ENCODE data around the gene DPY19L2.
A peak's percentile ranks its signal among the peaks of the same experiment; 100 is the strongest.
"Not testable (repeated sequence)": the region's sequence is repeated elsewhere in the genome, so short reads cannot be mapped to it uniquely, and the experiment has no call there.

The DPY19L2 gene

GRCh38 chr12:63668028-63668799 lies at the start of gene DPY19L2:
Gene DPY19L2, minus strand, starts transcription at chr12:63668493. Its CDS starts 100 bp downstream, at chr12:63668393.
- DNase-seq (ENCODE audit: low spot score), result peak; percentile 55

GRCh38 chr12:63716891-63717290 lies 48.6 kb upstream of the DPY19L2 start:
- DNase-seq (ENCODE audit: low spot score), result not testable (repeated sequence)

DNA sequence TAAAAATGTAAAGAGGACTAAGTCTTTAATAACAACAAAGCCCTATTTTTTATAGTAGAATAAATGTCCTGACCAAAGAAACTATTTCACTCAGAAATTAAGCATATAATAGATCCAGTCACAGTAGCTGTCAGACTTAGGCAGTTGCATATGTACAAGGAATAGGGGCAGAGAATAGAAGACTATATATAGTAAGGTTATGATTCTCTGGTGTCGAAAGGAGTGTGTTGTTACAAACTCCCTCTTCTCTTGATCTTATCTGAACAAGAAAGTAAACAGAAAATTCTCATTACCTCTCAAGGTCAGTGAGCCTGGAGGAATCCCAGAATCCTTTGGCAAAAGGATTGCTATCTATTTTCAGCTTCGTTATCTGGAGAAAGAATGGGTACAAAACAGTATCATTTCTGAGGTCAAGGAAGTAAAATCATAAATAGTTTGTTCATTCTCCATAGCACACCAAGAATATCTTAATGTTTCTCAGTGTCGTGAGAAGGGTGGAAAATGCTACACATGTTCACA lies 46.9 kb upstream of the DPY19L2 start:
- DNase-seq (ENCODE audit: low spot score), result not testable (repeated sequence)

DNA sequence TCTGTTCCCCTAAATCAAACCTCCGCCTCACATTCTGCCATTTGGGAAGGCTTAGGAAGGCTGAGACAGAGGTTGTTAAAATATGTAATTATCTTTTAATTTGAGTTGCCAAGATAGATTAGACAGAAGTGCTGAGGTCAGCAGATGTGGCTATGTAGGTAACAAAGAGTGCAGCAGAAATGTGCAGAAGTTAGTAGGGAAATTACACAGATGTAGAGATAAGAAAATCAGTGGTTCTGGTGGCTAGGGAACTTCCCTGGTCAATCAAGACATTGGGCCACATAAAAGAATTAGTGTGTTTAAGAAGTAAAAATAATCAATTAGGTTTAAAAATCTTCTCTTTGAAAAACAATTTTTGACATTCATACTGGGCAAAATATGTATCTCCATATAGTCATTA lies 46.1 kb upstream of the DPY19L2 start:
- DNase-seq (ENCODE audit: low spot score), result not testable (repeated sequence)

- DNase-seq (ENCODE audit: low spot score), result peak; percentile 49
These were observed 45.4 kb upstream of the DPY19L2 start for GRCh38 chr12:63713681-63714075.

DNA sequence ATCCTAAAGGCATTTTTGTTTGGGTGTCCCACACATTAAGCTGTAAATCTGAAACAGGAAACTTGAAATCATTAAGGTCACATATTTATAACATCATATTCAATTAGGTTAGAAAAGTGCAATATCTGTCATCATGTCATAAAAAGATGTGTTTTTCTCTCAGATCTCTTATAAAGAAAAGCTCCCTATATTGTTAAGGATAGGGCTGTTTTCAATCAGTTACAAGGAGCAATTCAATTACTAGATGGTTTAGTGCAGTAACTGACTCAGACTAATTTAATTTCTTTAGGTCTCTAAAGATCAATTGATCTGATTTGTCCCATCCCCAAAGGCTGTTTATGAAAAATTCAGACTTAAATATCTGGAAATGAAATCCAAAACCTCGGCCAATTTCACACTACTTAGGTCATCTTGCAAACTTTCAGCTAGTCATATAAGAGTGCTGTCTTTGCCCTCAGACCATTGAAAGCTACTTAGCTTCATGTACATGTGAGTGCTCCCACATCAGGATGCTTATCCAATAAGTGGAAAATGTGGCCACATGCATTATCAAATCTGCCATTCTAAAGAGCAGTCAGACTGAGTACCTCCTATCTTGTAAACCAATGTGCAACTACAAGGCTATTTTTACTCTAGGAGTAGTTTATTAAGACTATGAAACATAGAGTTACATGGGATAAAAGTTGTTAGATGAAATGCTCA lies 44.8 kb upstream of the DPY19L2 start:
- not testable (repeated sequence) for DNase-seq (ENCODE audit: low spot score)

GRCh38 chr12:63712376-63712974 lies 44.2 kb upstream of the DPY19L2 start:
- not testable (repeated sequence) for DNase-seq (ENCODE audit: low spot score)

GRCh38 chr12:63711339-63711738 lies 43.0 kb upstream of the DPY19L2 start:
- DNase-seq (ENCODE audit: low spot score), result not testable (repeated sequence)

DNA sequence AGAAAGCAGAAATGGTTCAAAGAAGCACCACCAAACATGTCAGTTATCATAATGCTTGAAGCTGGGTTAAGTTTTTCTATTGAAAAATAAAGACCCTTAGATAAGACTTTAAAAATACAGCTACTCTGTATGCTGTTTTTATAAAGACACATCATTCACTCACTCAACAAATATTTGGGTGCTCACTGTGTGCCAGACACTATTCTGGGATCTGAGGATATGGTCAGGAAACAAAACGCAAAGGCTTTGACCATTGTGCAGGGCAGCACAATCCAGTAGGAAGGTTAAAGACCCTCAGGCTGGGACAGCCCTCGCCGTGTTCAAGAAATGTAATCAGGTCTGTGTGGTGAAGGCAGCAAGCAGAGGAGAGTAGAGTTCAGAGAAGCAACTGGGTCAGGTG lies 38.0 kb upstream of the DPY19L2 start:
- DNase-seq (ENCODE audit: low spot score), result no peak

GRCh38 chr12:63699678-63700382 lies 31.5 kb upstream of the DPY19L2 start:
- not testable (repeated sequence) for DNase-seq (ENCODE audit: low spot score)

DNA sequence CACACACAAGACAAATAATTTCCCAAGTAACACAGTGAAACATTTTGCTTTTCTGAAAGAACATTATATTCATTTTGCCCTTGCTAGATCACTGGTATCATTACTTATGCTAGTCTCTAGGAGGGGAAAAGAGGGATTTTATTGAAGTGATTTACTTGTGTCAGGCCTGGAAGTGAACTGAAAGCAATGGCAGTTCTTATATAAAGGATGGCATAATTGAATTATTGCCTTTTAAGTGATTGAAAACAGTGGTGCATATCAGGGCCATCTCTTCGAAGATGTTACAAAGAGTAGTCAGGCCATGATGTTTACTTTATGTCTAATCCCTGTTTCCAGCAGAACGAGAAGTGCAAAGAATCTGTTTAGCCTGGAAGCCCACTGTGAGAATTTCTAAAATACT lies 30.7 kb upstream of the DPY19L2 start:
- not testable (repeated sequence) for DNase-seq (ENCODE audit: low spot score)

DNA sequence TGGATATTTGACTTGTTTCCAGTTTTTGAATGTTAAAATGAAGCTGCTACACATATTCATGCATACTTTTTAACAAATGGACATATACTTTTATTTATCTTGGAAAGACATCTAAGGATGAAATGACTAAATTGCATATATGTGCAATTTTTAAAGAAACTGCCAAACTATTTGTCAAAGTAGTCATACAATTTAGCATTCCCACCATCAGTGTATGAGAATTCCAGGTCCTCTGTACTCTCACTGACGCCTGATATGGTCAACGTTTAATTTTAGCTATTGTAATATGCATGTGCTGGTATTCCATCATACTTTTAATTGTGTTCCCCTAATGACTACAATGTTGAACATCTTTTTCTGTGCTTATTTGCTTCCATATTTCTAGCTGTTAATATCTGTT lies 22.5 kb upstream of the DPY19L2 start:
- not testable (repeated sequence) for DNase-seq (ENCODE audit: low spot score)

GRCh38 chr12:63689141-63689540 lies 20.8 kb upstream of the DPY19L2 start:
- DNase-seq (ENCODE audit: low spot score), result not testable (repeated sequence)

DNA sequence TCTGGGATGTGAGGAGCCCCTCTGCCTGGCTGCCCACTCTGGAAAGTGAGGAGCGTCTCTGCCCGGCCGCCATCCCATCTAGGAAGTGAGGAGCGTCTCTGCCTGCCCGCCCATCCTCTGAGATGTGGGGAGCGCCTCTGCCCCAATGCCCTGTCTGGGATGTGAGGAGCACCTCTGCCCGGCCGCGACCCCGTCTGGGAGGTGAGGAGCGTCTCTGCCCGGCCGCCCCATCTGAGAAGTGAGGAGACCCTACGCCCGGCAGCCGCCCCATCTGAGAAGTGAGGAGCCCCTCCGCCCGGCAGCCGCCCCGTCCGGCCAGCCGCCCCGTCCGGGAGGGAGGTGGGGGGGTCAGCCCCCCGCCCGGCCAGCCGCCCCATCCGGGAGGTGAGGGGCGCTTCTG lies 18.3 kb upstream of the DPY19L2 start:
- not testable (repeated sequence) for DNase-seq (ENCODE audit: low spot score)

- not testable (repeated sequence) for DNase-seq (ENCODE audit: low spot score)
These were observed 17.5 kb upstream of the DPY19L2 start for GRCh38 chr12:63685789-63686188.

- not testable (repeated sequence) for DNase-seq (ENCODE audit: low spot score)
These were observed 14.3 kb upstream of the DPY19L2 start for GRCh38 chr12:63682617-63683016.

- DNase-seq (ENCODE audit: low spot score), result not testable (repeated sequence)
These were observed 12.5 kb upstream of the DPY19L2 start for GRCh38 chr12:63680758-63681157.

GRCh38 chr12:63672550-63672949 lies 4.3 kb upstream of the DPY19L2 start:
- DNase-seq (ENCODE audit: low spot score), result not testable (repeated sequence)

DNA sequence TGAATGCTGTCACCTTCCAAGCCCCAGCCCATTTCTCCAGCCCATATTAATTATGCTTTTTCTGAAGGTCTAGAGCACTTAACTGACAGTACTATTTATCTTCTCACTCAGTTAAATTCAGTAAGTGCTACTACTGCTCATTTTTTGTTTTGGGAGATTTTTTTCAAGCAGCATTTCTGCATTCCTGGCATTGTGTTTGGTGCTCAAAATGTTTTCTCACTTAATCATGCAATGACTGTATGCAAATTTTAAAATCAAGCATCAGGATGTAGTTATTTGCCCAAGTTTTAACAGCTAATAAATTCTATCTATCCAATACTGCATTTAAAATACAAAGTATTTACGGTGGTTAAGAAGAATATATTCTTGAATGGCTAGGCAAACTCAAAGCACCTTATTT lies 1.6 kb upstream of the DPY19L2 start:
- DNase-seq (ENCODE audit: low spot score), result not testable (repeated sequence)

DNA sequence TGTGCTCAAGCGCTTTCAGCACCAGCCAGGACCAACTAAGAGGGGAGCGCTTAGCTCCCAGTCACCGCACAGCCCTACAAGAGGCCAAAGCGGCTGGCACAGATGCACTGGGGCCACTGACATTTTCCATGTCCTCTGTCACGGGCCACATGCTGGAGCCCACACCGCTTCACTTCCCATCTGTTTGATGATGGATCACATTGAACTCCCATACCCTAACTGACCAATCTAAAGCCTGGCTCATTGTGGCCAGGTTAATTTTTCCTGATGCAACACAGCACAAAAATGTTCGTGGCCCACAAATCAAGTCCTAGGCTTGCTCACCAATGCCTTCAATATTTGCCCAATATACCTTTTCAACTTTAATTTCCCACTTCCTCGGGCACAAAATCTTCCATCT lies 1.1 kb upstream of the DPY19L2 start:
- DNase-seq (ENCODE audit: low spot score), result not testable (repeated sequence)

DNA sequence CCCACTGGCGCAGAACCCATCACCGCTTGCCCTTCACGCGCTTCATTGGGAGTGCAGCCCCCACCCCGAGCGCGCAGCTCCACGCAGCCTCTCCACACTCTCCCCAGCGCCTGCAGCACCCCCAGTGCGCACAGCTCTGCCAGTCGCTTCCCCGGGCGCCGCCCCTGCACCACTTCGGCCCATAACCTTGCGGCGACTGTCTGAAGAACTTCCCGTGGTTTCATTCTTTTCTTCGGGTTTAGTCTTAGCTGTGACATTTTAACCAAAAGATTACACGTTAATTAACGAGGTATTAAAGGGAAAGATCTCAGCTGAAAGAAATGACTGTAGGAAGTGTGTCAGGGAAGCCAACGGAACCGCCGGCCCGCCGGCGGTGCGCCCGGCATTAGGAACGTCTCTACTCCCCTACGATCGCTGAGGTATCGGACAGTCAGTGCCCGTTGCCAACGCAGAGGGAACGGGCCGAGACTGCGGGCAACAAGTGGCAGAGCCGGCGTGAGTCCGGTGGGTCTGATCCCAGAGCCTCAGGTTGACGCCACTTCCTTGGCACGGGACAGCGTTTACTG lies 590 bp upstream of the DPY19L2 start:
- peak; percentile 12 for DNase-seq (ENCODE audit: low spot score)

DNA sequence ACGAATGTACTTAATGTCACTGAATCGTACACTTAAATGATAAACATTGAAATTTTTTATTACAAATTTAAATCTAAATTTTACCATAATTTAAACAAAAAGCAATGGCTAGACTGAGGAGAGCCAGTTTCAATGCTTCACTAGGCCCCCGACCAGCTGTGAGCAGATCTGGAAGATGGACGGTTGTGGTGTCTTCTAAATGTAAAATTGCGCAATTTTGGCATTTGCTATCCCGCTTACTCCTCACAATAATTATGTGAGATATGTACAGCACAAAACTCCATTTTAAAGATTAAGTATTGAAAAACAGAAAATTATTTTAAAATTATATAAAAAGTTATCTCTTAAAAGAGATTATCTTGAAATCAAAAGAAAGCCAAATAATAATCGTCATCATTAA lies 5.3 kb downstream of the DPY19L2 start:
- DNase-seq (ENCODE audit: low spot score), result not testable (repeated sequence)
